Endometrium (tissue), 2 donors: ENCODE data around the gene PAGR1.
"Not testable (repeated sequence)": the region's sequence is repeated elsewhere in the genome, so short reads cannot be mapped to it uniquely, and the experiment has no call there.

Source experiments
- FAIRE-seq: peaks from 2 replicates; lab custom pipeline; 2012; peaks lifted over from hg19 to GRCh38; lab: Jason Lieb, UNC
- donor health status: control.
- donor health status: control.

The PAGR1 gene

GRCh38 chr16:29791845-29792807 lies 23.8 kb upstream of the PAGR1 start:
- FAIRE-seq = no peak

DNA sequence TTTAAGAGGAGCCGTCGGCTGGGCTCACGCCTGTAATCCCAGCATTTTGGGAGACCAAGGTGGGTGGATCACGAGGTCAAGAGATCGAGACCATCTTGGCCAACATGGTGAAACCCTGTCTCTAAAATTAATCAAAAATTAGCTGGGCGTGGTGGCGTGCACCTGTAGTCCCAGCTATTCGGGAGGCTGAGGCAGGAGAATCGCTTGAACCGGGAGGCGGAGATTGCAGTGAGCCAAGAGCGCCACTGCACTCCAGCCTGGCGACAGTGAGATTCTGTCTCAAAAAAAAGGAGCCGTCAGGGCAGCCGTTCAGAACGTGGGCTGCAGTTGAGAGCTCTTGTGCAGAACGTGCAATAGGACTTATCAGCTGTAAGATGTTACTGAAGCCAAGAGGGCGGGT lies 22.8 kb upstream of the PAGR1 start:
- FAIRE-seq = not testable (repeated sequence)

GRCh38 chr16:29794231-29794710 lies 21.7 kb upstream of the PAGR1 start:
- no peak for FAIRE-seq

DNA sequence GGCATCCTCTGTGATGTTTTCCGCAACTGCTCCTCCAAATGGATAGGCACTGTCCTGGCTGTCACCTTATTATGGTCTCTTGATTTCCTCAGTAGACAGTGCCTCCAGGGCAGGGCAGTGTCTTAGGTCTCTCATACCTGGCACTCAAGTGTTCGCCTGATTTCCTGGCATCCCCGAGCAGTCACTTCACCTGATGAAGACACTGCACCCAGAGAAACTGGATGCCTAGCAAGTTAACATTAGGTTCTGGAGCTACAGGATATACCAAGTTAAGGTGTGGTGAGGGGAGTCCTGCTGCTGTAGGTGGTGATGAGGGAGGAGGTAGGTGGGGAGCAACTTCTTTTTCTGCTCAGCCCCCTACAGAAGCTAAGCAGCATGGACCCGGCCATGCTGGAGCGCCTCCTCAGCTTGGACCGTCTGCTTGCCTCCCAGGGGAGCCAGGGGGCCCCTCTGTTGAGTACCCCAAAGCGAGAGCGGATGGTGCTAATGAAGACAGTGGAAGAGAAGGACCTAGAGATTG lies 13.5 kb upstream of the PAGR1 start:
- no peak for FAIRE-seq

DNA sequence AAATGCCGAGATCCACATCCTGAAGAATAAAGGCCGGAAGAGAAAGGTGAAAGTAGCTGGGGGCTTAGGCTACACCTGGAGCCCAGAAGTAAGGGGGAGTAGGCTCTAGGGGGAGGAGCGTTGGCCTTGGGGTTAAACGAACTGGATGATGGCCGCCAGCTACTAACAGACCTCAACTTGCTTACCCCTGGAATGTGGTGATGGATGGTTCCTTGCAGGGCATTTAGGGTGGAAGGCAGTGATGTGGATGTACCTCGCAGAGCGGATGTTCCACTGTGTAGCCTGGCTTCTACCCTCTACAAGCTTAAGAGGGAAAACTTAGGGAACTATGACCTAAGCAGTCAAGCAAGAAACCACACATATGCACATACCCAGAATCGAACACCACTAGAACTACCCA lies 11.9 kb upstream of the PAGR1 start:
- no peak for FAIRE-seq

DNA sequence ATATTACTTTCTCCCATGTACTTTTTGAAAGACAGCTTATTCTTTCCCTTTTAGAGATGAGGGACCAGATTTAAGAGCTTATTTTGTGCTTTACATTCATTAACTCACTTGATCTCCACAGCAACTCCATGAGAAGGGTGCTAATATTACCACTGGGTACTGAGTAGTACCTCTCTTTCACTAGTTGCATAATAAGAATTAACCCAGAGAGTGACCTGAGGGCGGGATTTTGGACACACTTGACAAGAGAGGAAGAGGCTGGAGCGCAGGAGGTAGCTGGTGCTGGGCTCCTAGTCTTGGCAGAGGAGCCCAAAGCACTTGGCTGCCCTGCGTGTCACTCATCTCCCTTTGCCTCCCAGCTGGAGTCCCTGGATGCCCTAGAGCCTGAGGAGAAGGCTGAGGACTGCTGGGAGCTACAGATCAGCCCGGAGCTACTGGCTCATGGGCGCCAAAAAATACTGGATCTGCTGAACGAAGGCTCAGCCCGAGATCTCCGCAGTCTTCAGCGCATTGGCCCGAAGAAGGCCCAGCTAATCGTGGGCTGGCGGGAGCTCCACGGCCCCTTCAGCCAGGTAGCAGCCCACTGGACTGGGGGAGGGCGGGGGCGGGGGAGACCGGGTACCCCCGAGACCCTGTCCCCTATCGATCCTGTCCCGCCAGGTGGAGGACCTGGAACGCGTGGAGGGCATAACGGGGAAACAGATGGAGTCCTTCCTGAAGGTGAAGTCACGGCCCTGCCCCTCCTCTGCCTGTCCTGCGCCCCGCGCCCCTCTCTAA lies 11.3 kb upstream of the PAGR1 start:
- FAIRE-seq = no peak

- FAIRE-seq = peak; percentile 41
Measured at GRCh38 chr16:29805232-29806098, 10.5 kb upstream of the PAGR1 start.

DNA sequence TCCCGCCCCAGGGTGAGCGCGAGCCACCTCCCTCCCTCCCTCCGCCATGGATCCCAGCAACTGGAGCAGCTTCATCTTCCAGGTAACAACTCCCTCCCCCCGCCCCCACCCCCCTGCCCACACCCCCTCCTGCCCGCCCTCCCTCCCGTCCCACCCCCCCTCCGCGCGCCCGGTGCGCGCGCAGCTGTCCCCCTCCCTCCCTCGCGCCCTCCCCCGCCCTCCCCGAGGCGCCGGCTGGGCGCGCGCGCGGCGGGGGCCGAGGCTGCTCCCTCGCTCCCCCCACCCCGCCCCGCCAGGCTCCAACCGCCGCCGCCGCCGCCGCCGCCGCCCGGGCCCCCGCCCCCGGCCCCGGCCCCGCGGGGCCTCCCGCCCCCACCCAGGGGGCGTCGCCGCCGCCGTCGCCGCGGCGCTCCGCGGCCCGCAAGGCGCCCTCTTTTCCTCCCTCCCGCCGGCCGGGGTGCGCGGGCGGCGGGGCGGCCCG lies 9.8 kb upstream of the PAGR1 start, which contains the start of gene MAZ:
Gene MAZ, plus strand, starts transcription at position 431 of the 481 bp plus-strand sequence. CDS start 173 bp downstream, outside the sequence.
- no peak for FAIRE-seq

GRCh38 chr16:29806641-29807425 lies 9.1 kb upstream of the PAGR1 start:
- FAIRE-seq = no peak

GRCh38 chr16:29807426-29808218 lies 8.3 kb upstream of the PAGR1 start:
- FAIRE-seq = peak; percentile 50

DNA sequence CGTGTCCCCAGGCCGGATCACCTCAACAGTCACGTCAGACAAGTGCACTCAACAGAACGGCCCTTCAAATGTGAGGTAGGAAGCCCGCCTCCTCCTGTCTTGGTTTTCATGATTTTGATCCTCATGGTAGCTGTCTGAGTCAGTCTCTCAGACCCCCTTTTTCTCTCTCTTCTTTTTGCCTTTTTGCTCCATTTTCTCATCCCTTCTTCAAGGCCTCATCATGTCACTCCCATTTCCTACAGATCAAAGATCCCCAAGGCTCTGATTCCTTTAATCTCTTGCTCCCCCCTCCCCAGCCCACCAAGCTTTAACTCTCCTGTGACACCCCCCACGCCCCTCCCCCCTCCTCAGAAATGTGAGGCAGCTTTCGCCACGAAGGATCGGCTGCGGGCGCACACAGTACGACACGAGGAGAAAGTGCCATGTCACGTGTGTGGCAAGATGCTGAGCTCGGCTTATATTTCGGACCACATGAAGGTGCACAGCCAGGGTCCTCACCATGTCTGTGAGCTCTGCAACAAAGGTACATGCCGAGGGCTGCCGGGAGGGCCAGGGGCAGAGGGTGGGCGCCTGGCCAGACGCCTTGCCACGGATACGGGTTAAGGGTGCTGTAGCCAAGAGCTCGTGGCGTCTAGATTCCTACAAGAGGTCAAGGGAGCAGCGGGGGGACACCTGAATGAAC lies 7.6 kb upstream of the PAGR1 start:
- no peak for FAIRE-seq

- FAIRE-seq = no peak
Measured at GRCh38 chr16:29809031-29809747, 6.8 kb upstream of the PAGR1 start.

DNA sequence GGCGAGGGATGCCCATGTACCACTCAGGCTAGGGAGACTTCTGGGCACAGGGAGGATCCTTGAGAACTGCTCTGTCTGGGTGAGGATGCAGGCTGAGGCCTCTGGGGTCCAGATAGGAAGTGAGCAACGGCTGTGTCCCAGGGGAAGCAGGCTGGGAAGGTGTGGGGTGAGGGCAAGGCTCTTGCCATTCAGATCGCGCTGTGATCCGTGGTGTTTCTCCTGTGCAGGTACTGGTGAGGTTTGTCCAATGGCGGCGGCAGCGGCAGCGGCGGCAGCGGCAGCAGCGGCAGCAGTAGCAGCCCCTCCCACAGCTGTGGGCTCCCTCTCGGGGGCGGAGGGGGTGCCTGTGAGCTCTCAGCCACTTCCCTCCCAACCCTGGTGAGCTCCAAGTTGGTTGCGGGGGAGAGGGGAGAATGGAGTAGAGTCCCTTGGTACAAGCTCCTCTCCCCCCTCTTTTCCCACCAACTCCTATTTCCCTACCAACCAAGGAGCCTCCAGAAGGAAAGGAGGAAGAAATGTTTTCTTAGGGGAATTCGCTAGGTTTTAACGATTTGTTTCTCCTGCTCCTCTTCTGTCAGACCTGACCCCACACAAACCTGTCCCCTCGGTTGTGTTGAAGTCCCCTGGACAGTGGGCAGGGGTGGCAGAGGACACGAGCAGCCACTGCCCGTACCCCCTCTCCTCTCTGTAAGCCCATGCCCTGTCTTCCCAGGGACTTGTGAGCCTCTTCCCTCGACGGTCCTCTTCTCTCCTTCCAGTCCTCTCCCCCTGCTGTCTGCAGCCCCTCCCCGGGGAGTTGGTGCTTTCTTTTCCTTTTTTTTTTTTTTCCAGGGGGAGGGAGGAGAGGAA lies 5.9 kb upstream of the PAGR1 start:
- FAIRE-seq = no peak

DNA sequence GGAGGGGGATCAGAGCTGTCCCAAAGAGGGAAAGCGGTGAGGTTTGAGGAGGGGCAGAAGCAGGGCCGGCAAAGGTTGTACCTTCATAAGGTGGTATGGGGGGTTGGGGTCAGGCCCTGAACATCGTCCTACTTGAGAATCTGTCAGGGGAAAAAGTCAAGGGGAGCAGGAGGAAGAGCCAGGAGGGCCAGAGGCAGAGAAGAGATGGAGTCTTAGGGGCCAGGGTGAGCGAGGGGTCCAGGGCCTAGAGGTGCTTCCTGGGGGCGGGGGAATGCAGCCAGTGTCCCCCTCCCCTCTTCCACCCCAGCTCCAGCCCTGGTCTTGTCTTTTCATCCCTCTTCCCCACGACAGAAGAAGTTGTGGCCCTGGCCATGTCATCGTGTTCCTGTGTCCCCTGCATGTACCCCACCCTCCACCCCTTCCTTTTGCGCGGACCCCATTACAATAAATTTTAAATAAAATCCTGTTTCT lies 5.2 kb upstream of the PAGR1 start:
- no peak for FAIRE-seq

DNA sequence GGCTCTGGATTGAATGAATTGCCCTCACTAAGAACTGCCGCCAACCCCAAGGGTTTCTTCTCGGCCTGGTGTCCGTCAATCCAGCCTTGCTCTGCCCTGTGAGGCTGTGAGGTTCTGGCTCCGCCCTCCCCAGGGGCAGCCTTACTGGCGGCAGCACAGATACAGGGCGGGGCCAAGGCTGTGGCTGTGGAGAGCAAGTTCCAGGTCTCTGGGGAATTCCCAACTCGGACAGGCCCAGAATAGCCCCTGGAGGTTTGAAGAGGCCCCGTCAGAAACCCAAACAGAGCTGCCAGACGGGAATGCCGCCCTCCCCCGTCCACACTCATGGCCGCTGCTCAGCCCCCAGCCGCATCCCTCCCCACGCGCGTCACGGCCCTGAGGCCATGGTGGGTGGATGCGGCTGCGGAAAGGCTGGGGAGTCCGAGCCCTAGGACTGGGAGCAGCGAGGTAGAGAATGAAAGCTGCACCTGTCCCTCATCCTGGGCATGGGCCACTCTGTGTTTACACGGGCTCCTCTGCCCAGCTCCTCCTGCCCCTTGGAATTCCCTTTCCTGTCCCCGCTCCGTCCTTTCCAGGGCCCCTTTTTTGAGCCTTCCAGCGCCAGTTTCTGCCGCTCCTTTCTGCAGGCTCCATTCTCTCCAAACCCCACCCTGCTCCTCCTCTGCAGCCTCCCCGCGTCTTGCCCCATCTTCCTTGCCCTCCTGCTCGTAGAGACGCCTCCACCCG lies 4.6 kb upstream of the PAGR1 start:
- FAIRE-seq = peak; percentile 93

- FAIRE-seq = no peak
Measured at GRCh38 chr16:29811896-29812665, 3.9 kb upstream of the PAGR1 start, which contains the start of gene PRRT2. TSS of gene PRRT2 (plus strand) at chr16:29812193. CDS start at chr16:29813055, 862 bp downstream.
